GM19463 (cell line): ENCODE measurements around the gene SLC5A10.

Source experiments
- ATAC-seq: cut with Tn5 transposase; IDR thresholded peaks from one replicate; pipeline ENCODE4 v1.9.1; 2021; ENCODE audit warnings: mild to moderate bottlenecking, moderate library complexity; ENCODE audit not compliant: unreplicated experiment

Gene SLC5A10

GRCh38 chr17:18981335-18981641, 29.3 kb downstream of the SLC5A10 start:
- ATAC-seq: no peak

- no peak for ATAC-seq
Measured at GRCh38 chr17:18981642-18982424, 29.9 kb downstream of the SLC5A10 start.

GRCh38 chr17:18984273-18985114, 32.5 kb downstream of the SLC5A10 start:
- ATAC-seq: no peak

- ATAC-seq: no peak
Measured at GRCh38 chr17:18985475-18985874, 33.5 kb downstream of the SLC5A10 start.

GRCh38 chr17:18986541-18987229, 34.7 kb downstream of the SLC5A10 start:
- ATAC-seq: no peak

GRCh38 chr17:18987230-18987610, 35.3 kb downstream of the SLC5A10 start:
- ATAC-seq: no peak

GRCh38 chr17:18987862-18988545, 36.0 kb downstream of the SLC5A10 start:
- ATAC-seq: no peak

GRCh38 chr17:18988546-18989173, 36.7 kb downstream of the SLC5A10 start:
- no peak for ATAC-seq

- ATAC-seq: no peak
Measured at GRCh38 chr17:18990331-18990730, 38.4 kb downstream of the SLC5A10 start.

GRCh38 chr17:18991531-18992315, 39.8 kb downstream of the SLC5A10 start:
- ATAC-seq: no peak

- ATAC-seq: no peak
Measured at GRCh38 chr17:18992454-18993130, 40.6 kb downstream of the SLC5A10 start.

GRCh38 chr17:18993905-18994526, 42.1 kb downstream of the SLC5A10 start:
- no peak for ATAC-seq

- no peak for ATAC-seq
Measured at GRCh38 chr17:18994631-18995030, 42.7 kb downstream of the SLC5A10 start.

GRCh38 chr17:18995220-18995619, 43.3 kb downstream of the SLC5A10 start:
- ATAC-seq: no peak

GRCh38 chr17:18996458-18996857, 44.5 kb downstream of the SLC5A10 start:
- ATAC-seq: no peak

- ATAC-seq: no peak
Measured at GRCh38 chr17:18997650-18998196, 45.8 kb downstream of the SLC5A10 start.

GRCh38 chr17:18999394-18999793, 47.4 kb downstream of the SLC5A10 start:
- no peak for ATAC-seq

- no peak for ATAC-seq
Measured at GRCh38 chr17:18999911-19000310, 47.9 kb downstream of the SLC5A10 start.
